Femur (tissue), 1 donor: ENCODE data around the gene TIAL1.
A peak's percentile ranks its signal among the peaks of the same experiment; 100 is the strongest.
"Not testable (repeated sequence)": the region's sequence is repeated elsewhere in the genome, so short reads cannot be mapped to it uniquely, and the experiment has no call there.

Experiments
- DNase-seq: peaks from one replicate; pipeline ENCODE4 v3.0.0-alpha.2; 2017

The TIAL1 gene

GRCh38 chr10:119546009-119546408 is 50.8 kb downstream of the TIAL1 start:
- no peak for DNase-seq

- DNase-seq: no peak
Observed at GRCh38 chr10:119545310-119545709, 51.5 kb downstream of the TIAL1 start.

GRCh38 chr10:119543814-119544642 is 52.7 kb downstream of the TIAL1 start:
- DNase-seq: peak; percentile 69

GRCh38 chr10:119542988-119543813 is 53.6 kb downstream of the TIAL1 start:
- peak; percentile 78 for DNase-seq

- peak; percentile 87 for DNase-seq
Observed at GRCh38 chr10:119542357-119542987, 54.3 kb downstream of the TIAL1 start, which contains the start of gene RGS10. Gene RGS10 (minus strand): TSS chr10:119542719. CDS start chr10:119542638, 81 bp downstream.

GRCh38 chr10:119541459-119542356 is 55.1 kb downstream of the TIAL1 start:
- DNase-seq: no peak

- no peak for DNase-seq
Observed at GRCh38 chr10:119541046-119541445, 55.7 kb downstream of the TIAL1 start.

- no peak for DNase-seq
Observed at GRCh38 chr10:119540038-119540437, 56.7 kb downstream of the TIAL1 start.

- no peak for DNase-seq
Observed at GRCh38 chr10:119539359-119539825, 57.4 kb downstream of the TIAL1 start.

GRCh38 chr10:119538632-119539358 is 58.0 kb downstream of the TIAL1 start:
- DNase-seq: no peak

- no peak for DNase-seq
Observed at GRCh38 chr10:119537953-119538630, 58.7 kb downstream of the TIAL1 start.

GRCh38 chr10:119536508-119537025 is 60.2 kb downstream of the TIAL1 start:
- DNase-seq: no peak

GRCh38 chr10:119535837-119536507 is 60.8 kb downstream of the TIAL1 start:
- DNase-seq: no peak

GRCh38 chr10:119535305-119535704 is 61.5 kb downstream of the TIAL1 start:
- DNase-seq: no peak

- DNase-seq: no peak
Observed at GRCh38 chr10:119533473-119533872, 63.3 kb downstream of the TIAL1 start.

GRCh38 chr10:119532791-119533190 is 64.0 kb downstream of the TIAL1 start:
- not testable (repeated sequence) for DNase-seq

GRCh38 chr10:119532251-119532650 is 64.5 kb downstream of the TIAL1 start:
- DNase-seq: not testable (repeated sequence)

GRCh38 chr10:119531067-119531466 is 65.7 kb downstream of the TIAL1 start:
- no peak for DNase-seq

- DNase-seq: peak; percentile 62
Observed at GRCh38 chr10:119528663-119529237, 68.0 kb downstream of the TIAL1 start.
